Activated naive CD4-positive, alpha-beta T cell treated with anti-CD3 and anti-CD28 coated beads, Interleukin-2, amount 10 ng/mL, durations not matched to agents 7 days and 5 days (primary cell): ENCODE data around the gene TRIM59.

ENCODE experiments used
- CTCF ChIA-PET: fragments of 350-600 bp; sonication (Branson Sonifier 250); formaldehyde crosslinking; loops from one replicate; lab custom pipeline; 2021; ENCODE audit warnings: antibody characterized with exemption; lab: Charles Lee
- DNase-seq: peaks from one replicate; pipeline ENCODE4 v3.0.0-alpha.2; 2020
- H3K27ac Mint-ChIP-seq: one replicate; pipeline ENCODE4 v1.8.0; 2021; ENCODE audit warnings: mild to moderate bottlenecking, moderate library complexity, mixed read lengths
- H3K27me3 Mint-ChIP-seq: one replicate; pipeline ENCODE4 v1.8.0; 2021; ENCODE audit warnings: mild to moderate bottlenecking, mixed read lengths
- H3K36me3 Mint-ChIP-seq: one replicate; pipeline ENCODE4 v1.8.0; 2021; ENCODE audit warnings: mixed read lengths
- H3K4me1 Mint-ChIP-seq: one replicate; pipeline ENCODE4 v1.8.0; 2021; ENCODE audit warnings: mixed read lengths
- H3K4me3 Mint-ChIP-seq: one replicate; pipeline ENCODE4 v1.8.0; 2021; ENCODE audit warnings: mild to moderate bottlenecking, moderate library complexity, mixed read lengths
- H3K9me3 Mint-ChIP-seq: one replicate; pipeline ENCODE4 v1.8.0; 2021; ENCODE audit warnings: mixed read lengths

Gene TRIM59, protein sequence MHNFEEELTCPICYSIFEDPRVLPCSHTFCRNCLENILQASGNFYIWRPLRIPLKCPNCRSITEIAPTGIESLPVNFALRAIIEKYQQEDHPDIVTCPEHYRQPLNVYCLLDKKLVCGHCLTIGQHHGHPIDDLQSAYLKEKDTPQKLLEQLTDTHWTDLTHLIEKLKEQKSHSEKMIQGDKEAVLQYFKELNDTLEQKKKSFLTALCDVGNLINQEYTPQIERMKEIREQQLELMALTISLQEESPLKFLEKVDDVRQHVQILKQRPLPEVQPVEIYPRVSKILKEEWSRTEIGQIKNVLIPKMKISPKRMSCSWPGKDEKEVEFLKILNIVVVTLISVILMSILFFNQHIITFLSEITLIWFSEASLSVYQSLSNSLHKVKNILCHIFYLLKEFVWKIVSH

DNA sequence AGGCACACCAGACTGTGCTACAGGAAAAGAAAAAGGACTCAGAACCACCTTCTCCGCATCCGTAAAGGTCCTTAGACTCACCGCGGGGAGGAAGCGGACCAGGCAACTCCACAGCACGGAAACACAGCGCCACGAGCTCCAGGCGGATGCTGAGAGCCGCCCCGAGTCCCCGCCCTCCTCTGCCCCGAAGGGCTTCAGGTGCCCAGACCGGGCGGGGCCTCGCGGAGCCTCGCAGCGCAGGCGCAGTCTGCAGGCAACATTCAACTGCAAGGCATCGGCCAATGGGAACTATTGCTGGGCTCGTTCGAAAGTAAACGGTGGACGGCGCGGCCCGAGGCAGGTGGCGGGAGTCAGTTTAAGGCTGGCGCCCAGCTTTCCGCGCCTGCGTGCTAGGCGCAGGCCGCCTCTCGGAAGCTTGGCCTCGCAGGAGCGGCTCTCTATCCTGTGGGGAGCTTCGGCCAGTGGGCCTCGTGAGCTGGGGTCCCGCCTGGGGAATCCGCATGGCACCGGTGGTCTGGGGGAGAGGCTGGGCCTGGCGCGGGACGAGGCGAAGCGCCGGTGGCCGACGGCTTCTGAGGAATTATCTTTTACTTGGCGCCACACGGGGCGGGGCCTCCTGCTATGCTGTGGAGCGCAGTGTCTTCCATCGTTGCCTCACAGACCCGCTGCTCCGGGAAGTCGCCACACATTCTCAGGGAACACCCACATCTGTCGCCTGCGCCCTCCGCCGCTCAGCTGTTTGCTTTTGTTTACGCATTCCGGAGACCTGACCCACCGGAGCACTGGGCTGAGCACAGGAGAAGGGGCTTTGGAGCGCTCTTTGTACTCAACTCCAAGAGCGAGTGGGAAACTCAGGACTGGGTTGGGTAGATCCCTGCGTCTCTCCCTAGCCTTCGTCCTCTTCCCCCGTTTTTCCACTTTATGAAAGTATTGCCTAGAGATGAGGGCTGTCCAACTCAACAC, at the start of gene TRIM59:
TSS of gene TRIM59 (minus strand) at position 151 of the 963 bp plus-strand sequence. CDS start 10,603 bp downstream, outside the sequence.
- Mint-ChIP-seq H3K4me3 (peak within 1 kb of the TSS; percentile 97), H3K9me3 (peaks cover 1% of the 10 kb centered on the region), H3K4me1 (peaks cover 47% of the 10 kb centered on the region), H3K36me3 (peaks cover 28% of the 10 kb centered on the region), H3K27ac (peak within 1 kb of the TSS; percentile 99), H3K27me3 (peaks cover 16% of the 10 kb centered on the region)
- CTCF ChIA-PET, result interaction anchor here (0.6 to 1.2 kb wide), 6 partner anchors 14 to 822 kb away, joined by 3 to 4 read pairs (median 4); partner anchors contain the start of gene SMC4
- peak; percentile 99 for DNase-seq

DNA sequence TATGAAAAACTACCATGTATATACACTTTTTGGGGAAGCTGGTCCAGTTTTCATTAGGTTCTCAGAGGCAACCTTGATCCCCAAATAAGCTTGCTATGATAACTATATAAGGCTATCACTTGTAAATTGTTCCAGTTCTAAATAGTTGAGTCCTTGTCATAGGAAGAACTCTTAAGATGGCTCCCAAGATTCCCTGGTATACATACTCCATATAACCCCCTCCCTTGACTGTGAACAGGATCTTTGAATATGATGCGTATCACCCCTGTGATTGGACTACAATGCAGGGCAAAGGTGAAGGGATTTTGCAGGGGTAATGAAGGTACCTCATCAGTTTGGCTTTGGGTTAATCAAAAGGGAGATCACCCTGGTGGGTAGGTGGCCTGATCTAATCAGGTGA, 48.6 kb upstream of the TRIM59 start:
- no peaks in the 10 kb centered on the region for H3K4me1 Mint-ChIP-seq
- CTCF ChIA-PET, result interaction anchor here (1.3 kb wide), 1 partner anchor 13 kb away, joined by 3 read pairs; no protein-coding TSS in a partner anchor
- no peaks in the 10 kb centered on the region for H3K9me3 Mint-ChIP-seq
- H3K27me3 Mint-ChIP-seq, result no peaks in the 10 kb centered on the region
- peaks cover 39% of the 10 kb centered on the region for H3K36me3 Mint-ChIP-seq
- H3K4me3 Mint-ChIP-seq, result no peak overlapping the region
- no peak overlapping the region for H3K27ac Mint-ChIP-seq
- no peak for DNase-seq

DNA sequence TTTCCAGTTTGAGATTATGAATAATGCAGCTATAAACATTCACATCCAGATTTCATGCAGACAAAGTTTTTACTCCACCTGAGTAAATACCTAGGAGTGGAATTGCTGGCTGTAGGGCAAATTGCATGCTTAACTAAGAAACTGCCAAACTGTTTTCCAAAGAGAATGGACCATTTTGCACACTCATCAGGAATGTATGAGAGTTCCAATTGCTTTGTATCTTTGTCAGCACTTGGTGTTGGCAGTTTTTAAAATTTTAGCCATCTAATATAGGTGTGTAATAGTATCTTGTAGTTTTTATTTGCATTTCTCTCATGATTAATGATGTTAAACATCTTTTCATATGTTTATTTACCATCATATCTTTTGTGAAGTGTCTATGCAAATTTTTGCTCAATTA, 40.6 kb upstream of the TRIM59 start:
- Mint-ChIP-seq H3K9me3 (no peaks in the 10 kb centered on the region), H3K27me3 (no peaks in the 10 kb centered on the region), H3K27ac (no peak overlapping the region), H3K4me3 (no peak overlapping the region), H3K36me3 (no peaks in the 10 kb centered on the region), H3K4me1 (peaks cover 4% of the 10 kb centered on the region)
- CTCF ChIA-PET, result no interaction called here
- no peak for DNase-seq

DNA sequence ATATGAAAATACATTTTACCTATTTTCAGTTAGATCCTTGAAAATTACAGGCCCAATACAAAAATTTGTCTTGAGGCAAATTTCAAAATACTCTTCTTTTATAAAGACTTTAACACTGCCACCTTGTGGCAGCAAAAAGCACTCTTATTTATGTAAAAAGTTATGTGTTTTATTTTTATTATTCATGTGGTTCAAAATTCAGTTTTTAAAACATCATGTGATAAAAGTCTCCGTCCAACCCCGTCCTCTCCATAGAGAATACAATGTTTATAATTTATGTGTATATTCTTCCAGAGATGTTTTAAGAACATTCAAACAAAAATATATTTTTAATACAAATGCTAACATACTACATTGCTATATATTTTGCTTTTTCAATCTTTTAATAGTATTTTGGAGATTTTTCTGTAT, 36.9 kb upstream of the TRIM59 start:
- no peaks in the 10 kb centered on the region for H3K9me3 Mint-ChIP-seq
- DNase-seq, result no peak
- CTCF ChIA-PET, result interaction anchor here (1.2 to 1.4 kb wide), 5 partner anchors 13 to 602 kb away, joined by 3 to 5 read pairs (median 4); no protein-coding TSS in a partner anchor
- no peaks in the 10 kb centered on the region for H3K36me3 Mint-ChIP-seq
- no peak overlapping the region for H3K27ac Mint-ChIP-seq
- H3K4me3 Mint-ChIP-seq, result no peak overlapping the region
- H3K27me3 Mint-ChIP-seq, result no peaks in the 10 kb centered on the region
- peaks cover 5% of the 10 kb centered on the region for H3K4me1 Mint-ChIP-seq

DNA sequence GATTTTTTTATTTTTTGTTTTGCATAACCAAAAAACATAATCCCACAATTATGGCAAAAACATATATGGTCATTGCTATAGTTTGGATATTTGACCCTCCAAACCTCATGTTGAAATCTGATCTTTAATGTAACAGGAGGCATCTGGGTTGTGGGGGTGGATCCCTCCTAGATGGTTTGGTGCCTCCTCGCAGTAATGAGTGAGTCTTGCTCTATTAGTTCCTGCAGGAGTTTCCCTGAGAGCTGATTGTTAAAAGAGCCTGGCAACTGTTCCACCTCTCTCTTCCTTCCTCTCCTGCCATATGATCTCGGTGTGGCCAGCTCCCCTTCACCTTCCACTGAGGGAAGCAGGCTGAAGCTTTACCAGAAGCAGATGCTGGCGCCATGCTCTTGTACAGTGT, 33.2 kb upstream of the TRIM59 start:
- Mint-ChIP-seq H3K4me3 (no peak overlapping the region), H3K4me1 (peaks cover 5% of the 10 kb centered on the region), H3K9me3 (no peaks in the 10 kb centered on the region), H3K27me3 (peaks cover 6% of the 10 kb centered on the region), H3K27ac (no peak overlapping the region), H3K36me3 (no peaks in the 10 kb centered on the region)
- CTCF ChIA-PET, result interaction anchor here (1.6 kb wide), 2 partner anchors 319 to 494 kb away, joined by 4 read pairs; partner anchors contain the start of gene IL12A
- DNase-seq, result no peak

DNA sequence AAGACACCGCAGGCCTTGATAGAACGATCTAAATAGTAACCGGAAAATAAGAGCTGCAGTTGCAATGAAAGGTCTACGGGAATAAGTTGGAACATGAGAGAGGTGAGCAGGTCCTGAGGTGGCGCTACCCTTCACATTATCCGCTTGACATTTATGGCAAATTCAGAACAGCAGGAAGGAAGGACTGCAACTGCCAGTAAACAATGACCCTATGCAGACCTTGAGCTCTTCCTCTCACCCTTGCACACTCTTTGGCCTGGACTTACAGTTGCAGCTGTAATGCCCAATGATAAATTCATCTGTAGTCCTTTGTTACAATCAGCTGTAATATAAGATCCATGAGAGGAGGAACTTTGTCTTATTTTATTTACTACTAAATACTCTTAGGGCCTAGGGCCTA, 32.3 kb upstream of the TRIM59 start:
- Mint-ChIP-seq H3K27ac (no peak overlapping the region), H3K36me3 (no peaks in the 10 kb centered on the region), H3K9me3 (no peaks in the 10 kb centered on the region), H3K4me1 (peaks cover 5% of the 10 kb centered on the region), H3K4me3 (no peak overlapping the region), H3K27me3 (peaks cover 6% of the 10 kb centered on the region)
- DNase-seq, result no peak
- CTCF ChIA-PET, result interaction anchor here (0.6 to 1.6 kb wide), 3 partner anchors 70 to 494 kb away, joined by 3 to 4 read pairs (median 3); no protein-coding TSS in a partner anchor

DNA sequence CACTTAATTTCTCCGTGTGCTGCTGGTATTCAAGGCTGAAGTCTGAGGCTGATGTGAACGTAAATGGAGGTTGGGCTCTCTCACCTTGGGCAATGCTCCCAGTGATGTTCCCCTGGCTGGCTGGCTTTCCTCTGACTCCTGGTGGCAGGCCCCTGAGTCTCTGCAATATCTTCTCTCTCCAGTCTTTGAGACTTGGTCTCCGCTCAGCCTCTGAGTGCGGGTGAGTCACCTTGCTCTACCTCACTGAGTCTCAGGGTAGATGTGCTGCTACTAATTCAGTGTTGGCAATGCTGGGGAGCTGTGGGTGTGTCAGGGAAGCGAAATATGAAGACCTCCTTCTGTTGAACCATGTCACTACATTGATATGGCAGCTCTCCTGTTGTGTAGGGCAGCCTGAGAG, 31.3 kb upstream of the TRIM59 start:
- DNase-seq, result no peak
- no peaks in the 10 kb centered on the region for H3K9me3 Mint-ChIP-seq
- CTCF ChIA-PET, result no interaction called here

DNA sequence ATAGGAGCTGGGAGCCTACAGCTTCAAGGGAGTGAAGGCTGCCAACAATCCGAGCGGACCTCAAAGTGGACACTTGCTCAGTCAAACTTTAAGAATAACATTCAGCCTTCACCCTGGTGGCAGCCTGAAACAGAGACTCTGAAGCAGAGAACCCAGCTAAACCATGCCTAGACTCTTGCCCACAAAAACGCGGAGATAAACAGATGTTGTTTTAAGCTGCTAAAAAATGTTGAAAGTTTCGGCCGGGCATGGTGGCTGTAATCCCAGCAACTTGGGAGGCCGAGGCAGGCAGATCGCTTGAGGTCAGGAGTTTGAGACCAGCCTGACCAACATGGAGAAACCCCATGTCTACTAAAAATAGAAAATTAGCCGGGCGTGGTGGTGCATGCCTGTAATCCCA, 29.8 kb upstream of the TRIM59 start:
- Mint-ChIP-seq H3K27me3 (peaks cover 12% of the 10 kb centered on the region), H3K36me3 (no peaks in the 10 kb centered on the region), H3K9me3 (no peaks in the 10 kb centered on the region), H3K4me1 (no peaks in the 10 kb centered on the region), H3K4me3 (no peak overlapping the region), H3K27ac (no peak overlapping the region)
- CTCF ChIA-PET, result no interaction called here
- DNase-seq, result no peak

More for the DNA sequence above, 31.3 kb upstream of the TRIM59 start:
- Mint-ChIP-seq H3K27ac (no peak overlapping the region), H3K36me3 (no peaks in the 10 kb centered on the region), H3K4me1 (peaks cover 5% of the 10 kb centered on the region), H3K4me3 (no peak overlapping the region), H3K27me3 (peaks cover 6% of the 10 kb centered on the region)

DNA sequence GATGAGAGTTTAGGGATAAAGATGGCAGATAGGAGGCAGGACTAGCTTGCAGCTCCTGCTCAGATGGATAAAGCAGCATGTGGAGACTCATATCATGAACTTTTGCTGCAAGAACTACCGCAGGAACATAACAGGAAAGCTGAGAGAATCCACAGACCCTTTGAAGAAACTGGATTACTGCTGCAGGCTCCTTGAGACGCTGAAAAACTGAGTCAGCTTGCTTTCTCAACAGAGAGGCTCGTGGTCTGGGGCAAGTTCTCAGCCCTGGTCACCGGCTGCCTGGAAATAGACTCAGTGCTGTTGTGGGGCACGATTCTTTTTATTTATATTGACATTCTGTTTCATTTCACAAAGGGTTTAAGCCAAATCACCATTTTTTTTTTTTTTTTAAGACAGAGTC, 28.8 kb upstream of the TRIM59 start:
- Mint-ChIP-seq H3K4me1 (no peaks in the 10 kb centered on the region), H3K36me3 (no peaks in the 10 kb centered on the region), H3K27ac (no peak overlapping the region), H3K9me3 (no peaks in the 10 kb centered on the region), H3K4me3 (no peak overlapping the region), H3K27me3 (peaks cover 12% of the 10 kb centered on the region)
- CTCF ChIA-PET, result no interaction called here
- no peak for DNase-seq

DNA sequence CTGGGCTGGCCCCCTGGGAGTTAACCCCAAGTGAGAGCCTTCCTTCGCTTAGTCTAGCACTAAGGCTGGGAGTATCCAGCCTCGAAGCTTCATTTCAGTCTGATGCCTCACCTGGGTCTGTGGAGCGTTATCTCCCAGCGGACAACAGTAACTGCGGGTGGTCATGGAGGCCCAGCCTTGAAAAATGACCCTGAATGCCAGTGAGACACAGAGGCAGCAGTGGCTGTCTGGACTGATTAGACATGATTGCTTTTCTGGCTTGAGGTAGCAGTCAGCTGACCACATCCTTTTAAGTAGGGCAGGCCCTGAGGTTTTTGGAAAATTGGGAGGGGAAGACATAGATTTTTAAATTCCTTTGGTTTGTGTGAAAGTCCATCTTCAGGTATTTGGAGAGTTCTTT, 28.2 kb upstream of the TRIM59 start:
- Mint-ChIP-seq H3K27me3 (peaks cover 12% of the 10 kb centered on the region), H3K4me3 (no peak overlapping the region), H3K9me3 (no peaks in the 10 kb centered on the region), H3K4me1 (no peaks in the 10 kb centered on the region), H3K36me3 (no peaks in the 10 kb centered on the region), H3K27ac (no peak overlapping the region)
- no peak for DNase-seq
- CTCF ChIA-PET, result no interaction called here

DNA sequence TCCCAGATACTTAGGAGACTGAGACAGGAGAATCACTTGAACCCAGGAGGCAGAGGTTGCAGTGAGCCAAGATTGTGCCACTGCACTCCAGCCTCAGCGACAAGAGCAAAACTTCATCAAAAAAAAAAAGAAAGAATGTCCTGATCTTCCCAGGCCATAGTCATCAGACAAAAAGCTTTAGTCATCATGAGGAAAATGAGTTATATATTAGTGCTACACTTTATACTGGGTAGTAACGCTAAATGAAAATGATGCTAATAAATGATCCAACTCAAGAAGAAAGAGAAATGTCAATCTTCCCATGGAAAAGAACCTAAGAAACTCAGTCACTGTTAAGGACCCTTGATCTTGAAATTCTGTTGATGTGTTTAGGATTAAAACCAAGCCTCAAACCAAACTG, 26.3 kb upstream of the TRIM59 start:
- DNase-seq, result no peak
- CTCF ChIA-PET, result no interaction called here
- Mint-ChIP-seq H3K27me3 (peaks cover 15% of the 10 kb centered on the region), H3K27ac (no peak overlapping the region), H3K9me3 (peaks cover 6% of the 10 kb centered on the region), H3K36me3 (no peaks in the 10 kb centered on the region), H3K4me1 (no peaks in the 10 kb centered on the region), H3K4me3 (no peak overlapping the region)

DNA sequence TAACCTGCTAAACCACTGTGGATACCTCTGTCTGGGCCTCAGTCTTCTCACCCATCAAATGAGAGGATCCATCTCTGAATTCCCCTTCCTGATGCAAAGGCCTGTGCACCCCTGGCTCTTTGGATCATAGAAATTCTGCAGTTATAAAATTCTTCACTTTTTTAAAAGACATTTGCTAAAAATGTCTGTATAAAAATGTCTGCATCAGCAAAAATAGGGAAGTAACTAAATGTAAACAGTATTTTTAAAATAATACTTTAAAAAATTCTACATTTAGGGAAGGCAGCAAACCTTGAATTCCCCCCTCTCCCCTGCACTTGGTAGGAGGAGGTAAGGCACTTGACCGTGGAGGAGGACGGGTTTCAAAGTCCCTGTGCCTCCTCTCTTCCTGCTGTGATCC, 25.6 kb upstream of the TRIM59 start:
- H3K4me3 Mint-ChIP-seq, result no peak overlapping the region
- no peaks in the 10 kb centered on the region for H3K36me3 Mint-ChIP-seq
- DNase-seq, result no peak
- no peaks in the 10 kb centered on the region for H3K4me1 Mint-ChIP-seq
- peaks cover 20% of the 10 kb centered on the region for H3K27me3 Mint-ChIP-seq
- H3K27ac Mint-ChIP-seq, result no peak overlapping the region
- peaks cover 11% of the 10 kb centered on the region for H3K9me3 Mint-ChIP-seq
- CTCF ChIA-PET, result no interaction called here

DNA sequence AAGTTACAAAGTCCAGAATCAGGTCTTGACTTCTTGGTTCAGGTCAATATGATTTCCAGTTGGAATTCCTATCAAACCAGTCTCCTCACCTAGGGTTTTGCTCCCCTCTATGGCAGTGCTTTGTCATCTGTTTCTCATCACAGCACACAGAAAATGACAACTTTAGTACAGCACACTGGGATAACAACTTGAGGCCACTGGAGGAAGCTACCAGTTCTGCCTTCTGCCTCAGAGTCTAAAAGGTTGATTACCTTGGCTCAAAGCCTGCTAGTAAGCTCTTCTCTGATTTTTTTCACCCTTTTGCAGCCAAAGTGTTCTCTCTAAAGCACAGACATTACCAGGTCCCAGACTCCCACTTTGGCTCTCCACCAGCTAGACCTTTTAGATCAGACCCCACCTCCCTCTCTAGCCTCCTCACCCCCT, 24.8 kb upstream of the TRIM59 start:
- no peaks in the 10 kb centered on the region for H3K4me1 Mint-ChIP-seq
- H3K4me3 Mint-ChIP-seq, result no peak overlapping the region
- peaks cover 17% of the 10 kb centered on the region for H3K9me3 Mint-ChIP-seq
- CTCF ChIA-PET, result no interaction called here
- H3K36me3 Mint-ChIP-seq, result no peaks in the 10 kb centered on the region
- DNase-seq, result no peak
- peaks cover 24% of the 10 kb centered on the region for H3K27me3 Mint-ChIP-seq
- no peak overlapping the region for H3K27ac Mint-ChIP-seq

DNA sequence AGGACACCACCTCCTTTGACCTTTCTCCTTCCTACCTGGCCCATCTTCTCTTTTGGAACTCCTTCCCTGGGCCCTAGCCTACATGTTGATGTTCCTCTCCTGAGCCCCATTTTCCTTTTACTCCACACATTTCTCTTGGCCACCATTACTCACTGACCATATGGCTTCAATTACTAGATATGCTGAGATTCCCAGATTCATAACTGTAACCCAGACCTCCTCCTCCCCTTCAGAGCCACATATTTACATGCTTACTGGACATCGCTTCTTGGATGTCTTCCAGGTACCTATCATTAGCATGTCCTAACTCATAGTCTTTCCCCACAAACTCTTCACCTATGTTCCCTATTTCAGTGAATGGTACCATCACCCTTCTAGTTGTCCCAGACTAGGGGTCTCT, 24.4 kb upstream of the TRIM59 start:
- Mint-ChIP-seq H3K4me1 (no peaks in the 10 kb centered on the region), H3K4me3 (no peak overlapping the region), H3K27me3 (peaks cover 21% of the 10 kb centered on the region), H3K9me3 (peaks cover 18% of the 10 kb centered on the region), H3K36me3 (no peaks in the 10 kb centered on the region), H3K27ac (no peak overlapping the region)
- no peak for DNase-seq
- CTCF ChIA-PET, result no interaction called here
